Stimulated activated CD4-positive, alpha-beta T cell treated with anti-CD3 and anti-CD28 coated beads, Interleukin-12 subunit alpha, Interleukin-12 subunit beta, amount 100 ng/mL, for 48 hours (primary cell): ENCODE data around the gene GDF3.
A peak's percentile ranks its signal among the peaks of the same experiment; 100 is the strongest.

Source experiments
- DNase-seq, 3 donors: peaks; one replicate each; pipeline ENCODE4 v3.0.0-alpha.2; 2020; ENCODE audit warnings: low read depth in 2 of 3, low spot score in 1 of 3

The GDF3 gene

GRCh38 chr12:7668171-7668570 is 27.4 kb downstream of the GDF3 start:
- DNase-seq, result no peak

GRCh38 chr12:7667125-7667524 is 28.4 kb downstream of the GDF3 start:
- DNase-seq, result no peak

GRCh38 chr12:7666595-7666994 is 29.0 kb downstream of the GDF3 start:
- no peak for DNase-seq

GRCh38 chr12:7661741-7662140 is 33.8 kb downstream of the GDF3 start:
- DNase-seq, result no peak

- no peak for DNase-seq
These were observed 39.5 kb downstream of the GDF3 start for GRCh38 chr12:7656121-7656520.

- DNase-seq, result no peak
These were observed 45.5 kb downstream of the GDF3 start for GRCh38 chr12:7650091-7650490.

GRCh38 chr12:7647071-7647470 is 48.5 kb downstream of the GDF3 start:
- no peak for DNase-seq

GRCh38 chr12:7646178-7646475 is 49.4 kb downstream of the GDF3 start:
- DNase-seq, result no peak

- no peak for DNase-seq
These were observed 50.0 kb downstream of the GDF3 start for GRCh38 chr12:7645395-7646177.

GRCh38 chr12:7642876-7643309 is 52.7 kb downstream of the GDF3 start:
- DNase-seq, result peak in 2 of 3 donors; percentile 11 to 60

- DNase-seq, result no peak
These were observed 53.3 kb downstream of the GDF3 start for GRCh38 chr12:7642287-7642686.

- peak; percentile 25 to 33 (median 30) for DNase-seq
These were observed 55.2 kb downstream of the GDF3 start for GRCh38 chr12:7640123-7640995.
